HG02759 (cell line): ENCODE data around the gene PPP2R1B.

ENCODE experiments used
- ATAC-seq: cut with Tn5 transposase; IDR thresholded peaks from one replicate; pipeline ENCODE4 v1.9.1; 2021; ENCODE audit warnings: mild to moderate bottlenecking, moderate library complexity; ENCODE audit not compliant: unreplicated experiment

PPP2R1B gene

DNA sequence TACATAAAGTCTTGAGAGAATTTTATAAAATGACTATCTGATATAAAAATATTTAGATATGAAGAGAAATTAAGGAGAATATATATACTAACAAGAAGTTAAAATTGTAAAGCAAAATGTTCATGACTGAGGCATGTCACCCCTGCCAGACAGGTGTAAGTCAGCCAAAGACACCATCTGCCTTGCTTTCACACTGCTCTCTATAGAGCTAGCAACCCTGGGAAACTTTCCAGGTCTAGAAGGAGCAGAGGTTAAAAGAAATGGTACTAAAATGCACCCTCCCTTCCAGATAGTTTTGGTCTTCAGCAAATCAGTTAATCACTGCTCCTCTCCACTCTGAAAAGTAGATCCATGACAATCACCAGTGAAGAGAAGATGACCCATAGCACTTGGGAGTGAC lies 16.5 kb downstream of the PPP2R1B start:
- no peak for ATAC-seq

DNA sequence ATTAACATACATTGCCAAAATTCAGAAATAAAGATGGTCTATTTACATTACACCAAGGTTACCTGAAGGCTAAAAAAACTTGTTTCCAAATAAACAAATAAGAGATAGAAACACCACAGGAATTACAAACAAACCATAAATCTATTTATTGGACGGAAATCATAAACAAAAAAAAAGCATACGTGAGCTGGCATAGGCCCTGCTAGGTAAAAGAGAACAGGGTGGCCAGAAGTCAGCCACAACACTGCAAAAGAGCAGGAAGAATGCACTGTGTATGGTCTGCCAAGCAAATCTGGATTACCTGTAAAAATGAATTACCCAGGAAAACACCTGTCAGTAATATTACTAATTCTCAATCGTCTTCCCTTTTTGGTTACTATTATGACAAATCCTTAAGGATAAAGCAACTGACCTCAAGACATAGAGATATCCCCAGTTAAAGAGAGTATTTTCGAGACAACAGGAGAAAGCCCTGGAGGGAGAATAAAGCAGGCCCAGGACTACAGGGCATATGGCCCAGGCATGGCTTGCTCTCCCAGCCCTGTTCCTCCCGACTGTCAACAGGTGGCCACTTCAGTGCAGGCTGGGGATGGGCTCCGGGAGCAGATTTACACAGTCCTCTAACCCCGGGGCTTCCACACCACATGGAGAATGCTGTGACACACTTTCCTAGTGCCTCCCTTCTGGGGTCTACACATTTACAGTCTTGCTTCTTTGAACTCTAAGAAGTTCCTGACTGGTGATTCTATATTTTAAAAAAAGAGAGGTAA lies 18.0 kb downstream of the PPP2R1B start:
- ATAC-seq, result no peak

DNA sequence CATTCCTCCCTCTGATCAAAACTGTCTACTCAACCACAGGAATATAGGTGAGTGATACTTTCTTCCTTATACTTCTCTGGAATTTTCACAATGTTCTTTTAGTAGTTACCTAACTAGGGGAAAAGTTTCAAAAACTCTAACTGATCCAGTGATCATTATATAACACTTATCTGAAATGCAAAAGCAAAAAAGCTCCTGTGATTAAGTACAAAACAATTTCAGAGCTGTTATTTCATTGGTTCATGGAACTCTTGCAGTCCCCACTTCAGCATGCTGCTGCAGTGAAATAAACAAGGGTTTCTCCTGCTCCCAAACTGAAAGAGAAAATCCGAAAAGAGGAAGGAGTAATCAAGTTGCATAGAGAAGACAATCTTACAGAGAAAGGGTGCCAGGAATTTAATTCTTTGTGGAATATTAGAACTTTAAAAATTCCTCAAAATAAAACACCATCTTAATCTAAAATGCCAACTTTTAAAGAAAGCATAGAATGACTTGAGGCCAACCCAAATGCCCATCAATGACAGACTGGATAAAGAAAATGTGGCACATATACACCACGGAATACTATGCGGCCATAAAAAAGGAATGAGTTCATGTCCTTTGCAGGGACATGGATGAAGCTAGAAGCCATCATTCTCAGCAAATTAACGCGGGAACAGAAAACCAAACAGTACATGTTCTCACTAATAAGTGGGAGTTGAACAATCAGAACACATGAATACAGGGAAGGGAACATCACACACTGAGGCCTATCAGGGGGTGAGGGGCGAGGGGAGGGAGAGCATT lies 20.3 kb downstream of the PPP2R1B start:
- no peak for ATAC-seq

DNA sequence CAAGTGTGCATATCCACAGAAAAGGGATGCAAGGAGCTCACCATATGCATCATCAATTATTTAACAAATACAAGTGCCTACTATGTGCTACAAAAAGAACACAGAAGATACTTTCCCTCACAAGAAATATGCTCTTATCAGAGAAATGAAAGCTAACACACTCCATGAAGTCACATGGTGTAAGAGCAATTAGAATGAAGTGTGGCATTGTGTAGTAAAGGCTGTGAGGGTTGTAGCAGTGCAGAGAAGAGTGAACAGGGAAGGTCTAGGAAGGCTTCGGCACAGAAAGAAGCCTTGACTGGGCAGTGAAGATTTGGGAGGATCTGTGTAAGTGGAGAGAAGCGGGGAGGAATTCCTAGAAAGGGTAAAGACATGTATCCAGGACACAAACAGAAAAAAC lies 22.5 kb downstream of the PPP2R1B start:
- no peak for ATAC-seq

DNA sequence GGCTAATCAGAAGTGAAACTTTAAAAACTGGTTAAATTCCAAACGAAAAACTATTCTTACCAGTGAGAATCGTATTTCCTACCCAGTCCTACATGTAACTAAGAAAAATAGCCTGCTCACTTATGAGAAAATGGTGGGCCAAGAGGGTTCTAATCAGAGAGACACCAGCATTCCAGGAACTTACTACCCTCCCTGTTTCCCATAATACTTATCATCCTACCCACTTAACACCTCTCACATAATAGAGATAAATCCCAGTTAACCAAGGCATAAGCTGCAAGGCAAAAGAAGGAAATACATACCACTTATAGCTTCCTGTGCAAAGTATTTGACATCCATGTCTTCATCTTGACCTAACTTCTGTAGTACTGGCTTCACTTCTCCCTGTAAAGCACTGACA lies 24.4 kb downstream of the PPP2R1B start:
- ATAC-seq, result no peak

DNA sequence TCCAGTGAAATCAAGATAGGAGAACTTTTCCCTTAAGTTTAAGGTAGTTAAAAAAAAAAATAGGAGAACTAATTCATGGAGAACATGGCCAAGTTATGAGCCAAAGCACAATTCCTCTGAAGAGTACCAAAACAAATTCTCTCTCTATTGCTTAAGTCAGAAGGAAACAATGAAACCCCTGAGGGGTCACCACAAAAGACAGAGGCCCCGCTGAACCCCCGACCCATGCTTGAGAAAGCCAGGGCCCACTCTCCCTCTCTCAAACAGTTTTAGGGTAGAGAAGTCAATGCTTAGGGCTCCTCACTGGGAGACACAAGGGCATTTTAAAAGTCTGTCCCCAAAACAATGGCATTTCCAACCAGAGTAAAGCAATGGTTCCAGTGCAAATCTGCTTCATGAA lies 26.9 kb downstream of the PPP2R1B start:
- ATAC-seq, result no peak

DNA sequence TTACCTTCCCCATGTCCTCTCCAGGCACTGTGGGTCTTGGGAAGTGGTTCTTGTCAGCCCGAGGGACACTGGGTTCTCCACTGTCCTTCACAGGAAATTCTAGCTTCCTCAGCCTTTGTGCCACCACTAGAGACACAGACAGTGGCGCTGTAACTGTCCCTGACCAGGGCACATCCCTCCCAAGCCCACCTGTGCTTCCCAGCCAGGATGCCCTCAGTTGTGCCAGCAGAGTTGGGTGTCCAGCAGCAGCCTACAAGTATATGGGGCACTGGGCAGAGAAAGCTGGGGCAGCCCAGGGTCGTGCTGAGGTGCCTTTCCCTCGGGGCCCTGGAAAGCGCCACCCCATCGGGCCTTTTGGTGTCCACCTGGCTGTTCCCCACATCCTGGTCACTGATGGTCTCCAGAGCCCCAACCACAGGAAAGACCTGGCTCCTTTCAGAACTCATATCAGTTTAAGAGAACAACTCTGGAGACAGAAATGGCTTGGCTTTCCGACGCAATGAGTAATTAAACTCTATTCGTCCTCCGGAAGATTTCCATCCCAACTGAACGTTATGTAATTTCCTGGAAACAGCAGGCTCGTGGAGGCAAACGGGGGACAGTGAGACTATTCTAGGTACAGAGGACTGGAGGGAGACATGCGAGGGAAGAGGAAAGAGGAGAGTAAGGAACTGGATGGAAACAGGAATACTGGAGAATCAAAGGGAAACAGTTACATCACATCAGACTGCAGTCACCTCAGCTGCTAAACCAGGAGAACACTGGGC lies 28.6 kb downstream of the PPP2R1B start:
- no peak for ATAC-seq

DNA sequence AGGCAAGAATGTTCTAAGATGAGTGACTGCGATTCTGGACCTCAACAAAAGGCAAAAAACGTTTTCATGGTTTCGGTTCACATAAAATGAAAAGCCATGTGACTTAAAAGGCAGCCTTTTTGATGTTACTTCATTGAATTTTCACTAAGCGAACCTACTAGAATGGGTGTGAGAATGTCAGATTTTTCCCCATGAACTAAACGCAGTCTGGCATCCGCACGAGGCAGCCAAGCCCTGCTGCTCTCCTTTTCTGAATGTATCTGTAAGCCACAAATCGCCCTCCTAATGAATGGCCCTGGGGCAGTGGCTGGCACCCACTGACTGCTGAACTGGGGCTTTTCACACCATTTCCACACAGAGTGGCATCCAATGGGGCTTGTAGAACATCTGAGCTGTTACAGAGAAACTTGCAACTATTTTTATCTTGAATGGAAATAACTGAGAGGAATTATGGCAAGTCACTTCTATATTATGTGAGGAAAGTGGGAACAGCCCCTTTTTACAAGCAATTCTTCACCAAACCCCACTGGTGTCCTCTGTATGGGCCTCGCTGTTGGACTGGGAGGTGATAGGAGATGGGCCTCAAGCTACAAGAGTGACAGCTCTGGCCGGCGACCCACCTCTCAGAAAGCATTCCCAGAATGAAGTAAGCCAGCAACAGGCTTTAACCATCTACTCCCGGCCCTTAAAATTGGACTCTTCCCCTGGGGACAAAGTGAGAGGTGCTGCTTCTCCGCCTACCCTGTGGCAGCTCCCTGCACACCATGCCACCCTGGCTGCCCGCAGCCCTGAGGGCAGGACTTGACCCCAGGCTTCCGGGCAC lies 29.4 kb downstream of the PPP2R1B start:
- ATAC-seq, result no peak

DNA sequence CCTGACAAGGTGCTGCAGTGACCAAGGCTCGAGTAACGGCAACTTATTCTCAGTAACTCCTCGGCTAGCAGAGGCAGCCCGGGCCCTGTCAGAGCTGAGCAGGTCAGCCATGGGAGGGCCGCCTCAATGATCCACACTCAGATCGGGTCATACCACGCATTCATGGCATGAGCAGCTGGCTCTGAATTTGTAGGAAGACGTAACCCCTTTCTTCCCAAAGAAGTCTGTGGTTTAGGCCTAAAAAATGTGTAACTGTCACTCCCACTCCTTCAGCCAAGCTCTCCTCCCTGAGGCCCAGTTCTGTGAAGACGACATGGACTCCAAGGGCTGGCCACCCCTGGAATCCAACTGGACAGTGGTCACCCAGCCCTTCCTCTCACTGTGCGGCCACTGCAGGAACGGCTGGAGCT lies 30.0 kb downstream of the PPP2R1B start:
- ATAC-seq, result no peak

DNA sequence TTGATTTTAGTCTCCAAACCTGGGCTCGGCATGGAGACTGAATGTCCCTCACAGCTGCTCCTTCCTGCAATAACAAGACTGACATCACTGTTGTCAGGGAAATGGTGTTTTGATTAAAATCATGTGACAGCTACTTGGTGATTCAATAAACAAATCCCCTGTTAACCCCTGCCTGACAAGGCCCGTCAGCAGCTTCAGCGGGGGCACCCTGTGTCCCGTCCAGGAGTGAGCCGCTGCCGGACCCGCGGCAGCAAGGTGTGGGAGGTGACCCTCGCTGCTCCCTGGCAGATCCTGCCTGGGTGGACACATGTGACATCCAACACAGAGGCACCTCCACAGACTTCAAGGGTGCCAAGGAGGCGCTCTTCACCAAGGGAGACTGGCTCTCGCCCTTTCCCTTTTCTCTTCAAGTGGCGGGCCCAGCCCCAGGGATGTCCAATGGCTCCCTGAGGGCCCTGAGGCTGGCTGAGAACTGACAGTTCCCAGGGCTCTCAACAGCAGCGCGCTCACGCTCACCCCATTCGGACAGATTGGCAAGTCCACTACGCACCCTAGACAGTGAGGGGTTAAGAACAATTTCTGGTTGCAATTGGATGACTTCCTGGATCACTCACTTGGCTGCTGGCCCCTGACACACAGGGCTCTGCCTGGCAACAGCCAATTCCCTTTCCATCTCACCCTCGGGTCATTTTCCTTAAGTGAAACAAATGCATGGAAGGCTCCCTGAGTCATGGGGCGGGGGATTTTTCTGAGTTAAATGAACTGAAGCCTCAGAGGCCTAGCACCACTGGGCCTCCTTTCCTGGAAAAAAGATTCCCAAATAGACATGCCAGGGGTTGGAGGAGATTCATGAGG lies 30.7 kb downstream of the PPP2R1B start:
- no peak for ATAC-seq

DNA sequence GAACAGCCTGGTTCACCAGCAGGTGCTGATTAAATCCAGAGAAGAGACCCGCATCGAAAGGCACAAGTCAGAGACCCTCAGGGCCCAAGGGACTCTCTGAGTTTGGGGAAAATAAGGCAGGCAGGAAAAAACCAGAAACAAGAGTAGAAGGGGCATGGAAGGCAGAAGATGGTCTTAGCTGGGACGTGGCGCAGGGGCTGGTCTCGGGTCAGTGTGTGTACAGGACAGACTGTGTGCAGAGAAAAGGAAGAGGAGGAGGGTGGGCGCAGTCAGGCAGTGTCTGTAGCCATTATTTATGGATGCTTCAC lies 31.3 kb downstream of the PPP2R1B start:
- ATAC-seq, result no peak

DNA sequence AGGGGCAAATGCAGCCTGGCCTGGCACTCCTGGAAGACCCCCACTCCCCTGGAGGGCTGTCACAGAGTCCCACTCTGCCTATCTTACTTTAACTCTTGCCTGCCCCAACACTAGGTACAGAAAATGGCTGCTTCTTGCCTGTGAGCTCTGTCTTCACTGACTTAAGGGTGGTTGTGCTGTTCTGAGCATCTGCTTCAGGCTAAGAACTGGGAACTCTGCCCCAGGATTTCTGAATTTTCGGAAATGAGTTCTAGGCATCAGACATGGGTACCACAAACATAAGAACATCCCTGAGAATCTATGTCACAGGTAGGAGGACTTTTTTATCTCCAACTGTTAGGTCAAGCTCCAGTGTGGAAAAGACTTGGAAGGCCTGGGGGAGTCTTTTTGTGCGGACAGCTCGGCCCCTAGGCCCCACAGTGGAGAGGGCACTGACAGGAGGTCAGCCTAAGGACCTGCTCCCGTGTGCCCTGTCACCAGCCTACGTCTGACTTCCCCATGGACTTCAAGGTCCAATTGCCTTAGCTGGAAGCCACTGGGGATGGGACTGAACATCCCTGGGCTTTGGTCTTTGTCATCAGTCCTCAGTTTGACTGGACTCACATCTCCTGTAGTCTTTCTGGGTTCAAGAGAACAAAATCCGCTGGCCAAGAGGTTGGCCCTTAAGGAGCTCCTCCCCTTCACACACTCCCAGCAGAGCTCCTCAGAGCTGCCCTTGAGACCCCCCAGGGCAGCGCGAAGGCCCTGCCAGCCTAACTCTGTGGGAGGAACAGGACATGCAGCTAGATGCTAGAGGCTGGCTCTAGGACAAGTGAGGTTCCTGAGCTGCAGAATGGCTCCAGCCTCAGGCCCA lies 31.9 kb downstream of the PPP2R1B start:
- ATAC-seq, result no peak

DNA sequence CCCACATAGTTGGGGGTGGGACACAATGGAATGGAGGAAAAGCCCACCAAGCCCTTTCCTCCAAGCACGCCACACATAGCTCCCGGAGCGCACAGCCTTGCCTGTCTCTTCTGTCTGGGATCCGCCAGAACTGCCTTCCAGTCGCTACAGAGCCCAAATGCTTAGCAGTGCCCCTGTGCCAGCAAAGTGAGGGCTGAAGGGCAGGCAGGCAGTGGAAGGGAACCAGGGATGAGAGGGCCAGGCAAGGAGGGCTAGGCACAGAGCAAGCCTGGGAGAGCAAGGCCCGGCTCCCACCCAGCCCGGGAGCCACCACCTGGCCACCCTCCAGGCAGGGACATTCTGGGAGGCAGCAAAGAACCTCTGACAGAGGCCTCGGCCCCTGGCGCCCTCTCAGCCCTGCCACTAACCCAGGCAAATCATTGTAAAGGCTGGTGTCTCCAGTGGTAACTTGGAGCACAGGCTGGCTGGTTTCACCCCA lies 32.5 kb downstream of the PPP2R1B start:
- ATAC-seq, result no peak

DNA sequence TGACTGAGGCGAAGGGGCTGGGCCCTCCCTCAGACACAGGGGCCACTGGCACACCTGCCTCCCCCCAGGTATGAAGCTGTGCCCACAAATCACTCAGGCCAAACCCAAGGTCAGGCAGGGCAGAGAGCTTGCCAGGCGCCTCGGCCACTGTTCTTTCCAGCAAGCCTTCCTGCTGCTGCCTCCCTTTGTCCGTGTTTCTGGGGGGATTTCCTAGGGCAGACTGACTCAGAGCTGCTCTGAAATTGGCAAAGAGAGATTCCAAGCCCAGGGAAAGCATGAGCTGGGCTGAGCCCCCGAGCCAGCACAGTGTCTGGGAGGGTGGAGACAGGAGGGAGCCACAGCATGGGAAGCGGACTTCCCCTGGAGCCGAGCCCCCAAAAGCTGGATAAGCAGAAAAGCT lies 33.2 kb downstream of the PPP2R1B start:
- no peak for ATAC-seq

DNA sequence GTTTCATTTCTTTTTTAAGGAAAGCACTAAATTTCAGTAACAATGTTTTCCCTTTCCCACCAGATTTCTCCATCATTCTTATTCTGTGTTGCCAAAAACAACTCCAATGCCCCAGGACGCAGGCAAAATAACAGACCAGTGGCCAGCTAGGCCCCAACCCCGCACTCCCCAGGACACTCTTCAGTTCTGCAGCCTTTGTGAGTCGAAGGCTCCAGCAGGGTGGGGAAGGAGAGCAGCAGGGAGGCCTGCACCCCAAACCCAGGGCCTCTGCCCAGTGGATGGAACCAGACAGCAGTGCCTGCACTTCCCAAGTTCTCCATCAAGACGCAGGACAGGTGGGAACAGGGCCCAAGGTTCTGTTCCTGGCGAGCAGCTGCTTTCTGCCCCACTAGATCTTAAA lies 34.4 kb downstream of the PPP2R1B start:
- no peak for ATAC-seq

DNA sequence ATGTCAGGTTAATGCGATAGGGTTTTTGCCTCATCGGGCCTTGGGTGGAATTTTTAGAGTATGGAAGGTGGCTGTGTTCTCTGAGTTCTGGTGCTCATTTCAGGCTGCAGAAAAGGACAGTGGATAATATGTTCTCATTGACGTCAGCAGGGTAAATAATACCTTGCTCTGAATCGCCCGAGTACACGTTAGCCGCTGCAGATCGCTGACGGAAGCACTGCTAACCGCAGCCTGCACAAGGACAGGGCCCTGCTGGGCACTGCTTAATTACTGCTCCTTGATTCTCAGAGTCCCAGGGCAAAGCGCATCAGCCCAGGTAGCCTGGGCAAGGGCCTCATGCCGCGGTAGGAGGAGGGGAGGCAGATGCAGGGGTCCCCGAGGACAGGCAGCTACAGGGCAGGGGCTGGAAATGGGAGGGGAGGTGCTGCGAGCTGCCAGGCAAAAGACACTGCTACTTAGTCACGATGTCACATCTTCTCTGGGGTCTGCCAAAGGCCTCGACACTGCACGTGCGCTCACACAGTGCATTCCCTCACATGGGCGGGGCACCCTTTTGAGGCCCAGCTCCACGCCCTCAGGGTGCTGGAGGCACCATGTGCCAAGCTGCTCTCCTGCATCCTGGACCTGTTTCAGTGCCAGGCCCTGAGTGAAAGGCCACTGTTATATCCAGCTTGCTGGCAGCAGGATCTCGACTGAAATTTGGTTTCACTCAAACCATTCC lies 35.2 kb downstream of the PPP2R1B start:
- no peak for ATAC-seq

DNA sequence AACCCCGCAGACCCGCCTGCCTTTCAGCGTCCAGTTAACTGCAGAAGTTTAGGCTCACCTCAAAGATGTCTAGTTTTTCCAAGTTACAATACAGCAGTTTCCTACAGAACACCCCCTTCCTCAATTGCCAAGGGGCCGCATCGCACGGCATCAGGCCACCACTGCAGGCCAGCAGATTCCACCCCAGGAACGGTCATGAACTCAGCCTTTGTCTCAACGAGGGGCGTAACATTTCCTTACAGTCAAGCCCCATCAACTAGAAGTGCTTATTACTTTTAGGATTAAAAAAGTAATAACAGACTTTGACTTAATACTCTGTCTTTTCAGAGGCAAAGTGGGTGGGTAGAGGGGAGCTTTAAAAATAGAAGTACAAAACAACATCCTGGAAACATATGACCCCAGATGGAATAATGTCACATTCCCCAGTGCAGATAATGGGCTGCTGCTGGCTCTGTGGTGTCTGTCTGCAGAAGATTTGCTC lies 36.3 kb downstream of the PPP2R1B start:
- no peak for ATAC-seq
